Left renal pelvis (tissue), 4 donors: ENCODE results near the gene KIF25. TPM values are rescaled to one million over a fixed set of nuclear protein-coding genes. Genes with fewer than 3 reads are reported as not detected.

Experiments used
- DNase-seq, 4 donors: peaks; one replicate each; pipeline ENCODE4 v3.0.0-alpha.2; 2013; ENCODE audit warnings: low read depth in 4 of 4, low spot score in 3 of 4
- polyA plus RNA-seq, 4 donors: library from polyadenylated mRNA; unstranded; fragments of 120-200 nt; gene quantifications; one replicate each; pipeline ENCODE4 v1.2.1, GENCODE V29; 2013; ENCODE audit not compliant: insufficient read length in 4 of 4

Gene KIF25
- polyA plus RNA-seq, 4 donors, result 0.14 to 0.87 (median 0.83) TPM

GRCh38 chr6:168033791-168034190 is 36.3 kb downstream of the KIF25 start:
- DNase-seq, result no peak

- no peak for DNase-seq
Measured at GRCh38 chr6:168034537-168034936, 37.1 kb downstream of the KIF25 start.

- peak in 3 of 4 donors; percentile 60 to 72 (median 61) for DNase-seq
Measured at GRCh38 chr6:168035098-168035660, 37.7 kb downstream of the KIF25 start.

- no peak for DNase-seq
Measured at GRCh38 chr6:168035661-168036545, 38.4 kb downstream of the KIF25 start.

GRCh38 chr6:168037242-168037641 is 39.8 kb downstream of the KIF25 start:
- DNase-seq, result no peak

- no peak for DNase-seq
Measured at GRCh38 chr6:168037856-168038255, 40.4 kb downstream of the KIF25 start.

GRCh38 chr6:168038576-168039140 is 41.2 kb downstream of the KIF25 start:
- DNase-seq, result no peak

- no peak for DNase-seq
Measured at GRCh38 chr6:168039301-168039700, 41.8 kb downstream of the KIF25 start.

GRCh38 chr6:168039849-168040248 is 42.4 kb downstream of the KIF25 start:
- no peak for DNase-seq

- no peak for DNase-seq
Measured at GRCh38 chr6:168040856-168041496, 43.5 kb downstream of the KIF25 start.

GRCh38 chr6:168041928-168042327 is 44.5 kb downstream of the KIF25 start:
- DNase-seq, result no peak

- DNase-seq, result no peak
Measured at GRCh38 chr6:168042426-168043192, 45.1 kb downstream of the KIF25 start.

GRCh38 chr6:168043193-168043847 is 45.8 kb downstream of the KIF25 start:
- DNase-seq, result no peak

- DNase-seq, result no peak
Measured at GRCh38 chr6:168043848-168044415, 46.5 kb downstream of the KIF25 start.

GRCh38 chr6:168044521-168045130 is 47.2 kb downstream of the KIF25 start:
- no peak for DNase-seq

- DNase-seq, result no peak
Measured at GRCh38 chr6:168045141-168045691, 47.7 kb downstream of the KIF25 start.

- no peak for DNase-seq
Measured at GRCh38 chr6:168045706-168046620, 48.5 kb downstream of the KIF25 start.

- no peak for DNase-seq
Measured at GRCh38 chr6:168046696-168047095, 49.2 kb downstream of the KIF25 start.
